ENCODE measurements around the gene NEDD4L. TPM values are rescaled to one million over a fixed set of nuclear protein-coding genes. Genes with fewer than 3 reads are reported as not detected.

The NEDD4L gene
- total and polyA plus RNA-seq, 4 donors: 40.2 to 308 (median 148) TPM

DNA sequence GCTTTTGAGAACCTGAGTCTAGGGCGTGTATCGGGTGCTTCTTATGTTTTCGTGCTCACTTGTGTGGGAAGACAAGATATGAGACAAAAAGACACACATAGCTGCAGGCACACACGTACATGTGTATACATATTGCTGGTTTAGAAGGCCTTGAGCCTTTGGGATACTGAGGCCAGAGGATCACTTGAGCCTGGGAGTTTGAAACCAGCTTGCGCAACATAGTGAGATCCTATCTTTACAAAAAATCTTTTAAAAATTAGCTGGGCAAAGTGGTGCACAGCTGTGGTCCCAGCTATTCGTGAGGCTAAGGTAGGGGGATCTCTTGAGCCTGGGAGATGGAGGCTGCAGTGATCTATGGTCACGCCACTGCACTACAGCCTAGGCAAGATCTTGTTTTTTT lies 18.8 kb upstream of the NEDD4L start:
- TF ChIP-seq, protein P1, sequence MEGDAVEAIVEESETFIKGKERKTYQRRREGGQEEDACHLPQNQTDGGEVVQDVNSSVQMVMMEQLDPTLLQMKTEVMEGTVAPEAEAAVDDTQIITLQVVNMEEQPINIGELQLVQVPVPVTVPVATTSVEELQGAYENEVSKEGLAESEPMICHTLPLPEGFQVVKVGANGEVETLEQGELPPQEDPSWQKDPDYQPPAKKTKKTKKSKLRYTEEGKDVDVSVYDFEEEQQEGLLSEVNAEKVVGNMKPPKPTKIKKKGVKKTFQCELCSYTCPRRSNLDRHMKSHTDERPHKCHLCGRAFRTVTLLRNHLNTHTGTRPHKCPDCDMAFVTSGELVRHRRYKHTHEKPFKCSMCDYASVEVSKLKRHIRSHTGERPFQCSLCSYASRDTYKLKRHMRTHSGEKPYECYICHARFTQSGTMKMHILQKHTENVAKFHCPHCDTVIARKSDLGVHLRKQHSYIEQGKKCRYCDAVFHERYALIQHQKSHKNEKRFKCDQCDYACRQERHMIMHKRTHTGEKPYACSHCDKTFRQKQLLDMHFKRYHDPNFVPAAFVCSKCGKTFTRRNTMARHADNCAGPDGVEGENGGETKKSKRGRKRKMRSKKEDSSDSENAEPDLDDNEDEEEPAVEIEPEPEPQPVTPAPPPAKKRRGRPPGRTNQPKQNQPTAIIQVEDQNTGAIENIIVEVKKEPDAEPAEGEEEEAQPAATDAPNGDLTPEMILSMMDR (IDR thresholded peaks at IDR 0.05; ENCODE audit: control extremely low read depth, extremely low read depth): no peak
- no peak for ATAC-seq (ENCODE audit: insufficient read depth, low FRiP score)
- 95% methylated on average over 7 of the region's 7 CpGs for WGBS, 2 donors
- H3K27ac ChIP-seq (ENCODE audit: low read depth in 1 of 2, low read length in 1 of 2): no peak overlapping the region
- H3K9ac ChIP-seq (ENCODE audit: insufficient read depth in 1 of 2, low read length in 2 of 2): no peak overlapping the region
- no peaks in the 10 kb centered on the region for H3K4me1 ChIP-seq (ENCODE audit: control insufficient read depth in 5 of 5, insufficient read depth in 5 of 5, low read length in 5 of 5)
- H3K36me3 ChIP-seq (ENCODE audit: control insufficient read depth in 4 of 4, insufficient read depth in 4 of 4, low read length in 4 of 4): no peaks in the 10 kb centered on the region
- H3K9me3 ChIP-seq (ENCODE audit: control insufficient read depth in 4 of 4, insufficient read depth in 3 of 4, low read length in 3 of 4): no peaks in the 10 kb centered on the region
- H3K27me3 ChIP-seq (ENCODE audit: control insufficient read depth in 3 of 3, insufficient read depth in 3 of 3, low read length in 2 of 3): no peaks in the 10 kb centered on the region
- H3K4me3 ChIP-seq: no peak overlapping the region
- no peak for DNase-seq

- TF ChIP-seq, protein P1 (IDR thresholded peaks at IDR 0.05; ENCODE audit: control extremely low read depth, extremely low read depth): no peak
- no peaks in the 10 kb centered on the region for H3K4me1 ChIP-seq (ENCODE audit: control insufficient read depth in 5 of 5, insufficient read depth in 5 of 5, low read length in 5 of 5)
- no peaks in the 10 kb centered on the region for H3K27me3 ChIP-seq (ENCODE audit: control insufficient read depth in 3 of 3, insufficient read depth in 3 of 3, low read length in 2 of 3)
- ATAC-seq (ENCODE audit: insufficient read depth, low FRiP score): no peak
- H3K4me3 ChIP-seq: no peak overlapping the region
- no peak overlapping the region for H3K9ac ChIP-seq (ENCODE audit: insufficient read depth in 1 of 2, low read length in 2 of 2)
- WGBS, 2 donors: 80 to 83% methylated on average over 2 of the region's 2 CpGs
- no peaks in the 10 kb centered on the region for H3K9me3 ChIP-seq (ENCODE audit: control insufficient read depth in 4 of 4, insufficient read depth in 3 of 4, low read length in 3 of 4)
- no peaks in the 10 kb centered on the region for H3K36me3 ChIP-seq (ENCODE audit: control insufficient read depth in 4 of 4, insufficient read depth in 4 of 4, low read length in 4 of 4)
- DNase-seq: no peak
- H3K27ac ChIP-seq (ENCODE audit: low read depth in 1 of 2, low read length in 1 of 2): no peak overlapping the region
Observed at GRCh38 chr18:58025733-58026132, 18.3 kb upstream of the NEDD4L start.

GRCh38 chr18:58026395-58026794 lies 17.6 kb upstream of the NEDD4L start:
- ATAC-seq (ENCODE audit: insufficient read depth, low FRiP score) (no peak), DNase-seq (no peak)
- Histone ChIP-seq H3K36me3 (ENCODE audit: control insufficient read depth in 4 of 4, insufficient read depth in 4 of 4, low read length in 4 of 4) (no peaks in the 10 kb centered on the region), H3K9me3 (ENCODE audit: control insufficient read depth in 4 of 4, insufficient read depth in 3 of 4, low read length in 3 of 4) (no peaks in the 10 kb centered on the region), H3K27me3 (ENCODE audit: control insufficient read depth in 3 of 3, insufficient read depth in 3 of 3, low read length in 2 of 3) (no peaks in the 10 kb centered on the region), H3K27ac (ENCODE audit: low read depth in 1 of 2, low read length in 1 of 2) (no peak overlapping the region), H3K9ac (ENCODE audit: insufficient read depth in 1 of 2, low read length in 2 of 2) (no peak overlapping the region), H3K4me3 (no peak overlapping the region), H3K4me1 (ENCODE audit: control insufficient read depth in 5 of 5, insufficient read depth in 5 of 5, low read length in 5 of 5) (no peaks in the 10 kb centered on the region)
- TF ChIP-seq, protein P1 (IDR thresholded peaks at IDR 0.05; ENCODE audit: control extremely low read depth, extremely low read depth): no peak
- 91 to 94% methylated on average over 3 of the region's 3 CpGs for whole genome bisulfite sequencing, 2 donors

DNA sequence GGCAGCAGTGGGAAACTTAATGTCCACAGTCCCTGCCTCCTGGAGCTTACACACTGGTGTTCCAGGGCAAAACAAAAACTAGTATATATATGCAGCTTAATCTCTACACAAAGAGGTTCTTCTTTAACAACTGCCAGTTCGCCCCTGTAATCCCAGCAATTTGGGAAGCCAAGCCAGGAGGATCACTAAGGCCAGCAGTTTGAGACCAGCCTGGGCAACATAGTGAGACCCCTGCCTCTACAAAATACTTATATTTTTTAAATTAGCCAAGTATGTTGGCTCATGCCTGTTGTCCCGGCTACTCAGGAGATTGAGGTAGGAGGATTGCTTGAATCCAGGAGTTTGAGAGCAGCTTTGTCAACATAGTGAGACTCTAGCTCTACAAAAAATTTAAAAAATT lies 17.2 kb upstream of the NEDD4L start:
- WGBS, 2 donors: 43 to 44% methylated on average over 2 of the region's 2 CpGs
- H3K36me3 ChIP-seq (ENCODE audit: control insufficient read depth in 4 of 4, insufficient read depth in 4 of 4, low read length in 4 of 4): no peaks in the 10 kb centered on the region
- H3K4me1 ChIP-seq (ENCODE audit: control insufficient read depth in 5 of 5, insufficient read depth in 5 of 5, low read length in 5 of 5): no peaks in the 10 kb centered on the region
- no peak overlapping the region for H3K27ac ChIP-seq (ENCODE audit: low read depth in 1 of 2, low read length in 1 of 2)
- ATAC-seq (ENCODE audit: insufficient read depth, low FRiP score) (no peak), DNase-seq (no peak)
- H3K27me3 ChIP-seq (ENCODE audit: control insufficient read depth in 3 of 3, insufficient read depth in 3 of 3, low read length in 2 of 3): no peaks in the 10 kb centered on the region
- H3K9ac ChIP-seq (ENCODE audit: insufficient read depth in 1 of 2, low read length in 2 of 2): no peak overlapping the region
- H3K9me3 ChIP-seq (ENCODE audit: control insufficient read depth in 4 of 4, insufficient read depth in 3 of 4, low read length in 3 of 4): no peaks in the 10 kb centered on the region
- no peak overlapping the region for H3K4me3 ChIP-seq
- TF ChIP-seq, protein P1 (IDR thresholded peaks at IDR 0.05; ENCODE audit: control extremely low read depth, extremely low read depth): no peak

Measured in lung (tissue), 12 donors.